Mammary epithelial cell (primary cell): ENCODE results near the gene GINS3.

Experiments used
- EZH2 ChIP-seq: IDR thresholded peaks from 2 replicates; pipeline ENCODE4 v1.6.1; 2012; ENCODE audit warnings: low read length, inconsistent platforms, borderline replicate concordance
- TF ChIP-seq, protein P1 (sequence below), 2 donors: IDR thresholded peaks in 1 of 2; conservative IDR thresholded peaks in 1 of 2; 2 replicates each; pipeline ENCODE4 v1.5.1; 2011 to 2012; ENCODE audit warnings: inconsistent platforms in 2 of 2, low read length in 2 of 2, mild to moderate bottlenecking in 2 of 2, control low read depth in 1 of 2, low read depth in 1 of 2; ENCODE audit not compliant: insufficient read depth in 1 of 2; ENCODE audit errors: extremely low read depth in 1 of 2

DNA sequence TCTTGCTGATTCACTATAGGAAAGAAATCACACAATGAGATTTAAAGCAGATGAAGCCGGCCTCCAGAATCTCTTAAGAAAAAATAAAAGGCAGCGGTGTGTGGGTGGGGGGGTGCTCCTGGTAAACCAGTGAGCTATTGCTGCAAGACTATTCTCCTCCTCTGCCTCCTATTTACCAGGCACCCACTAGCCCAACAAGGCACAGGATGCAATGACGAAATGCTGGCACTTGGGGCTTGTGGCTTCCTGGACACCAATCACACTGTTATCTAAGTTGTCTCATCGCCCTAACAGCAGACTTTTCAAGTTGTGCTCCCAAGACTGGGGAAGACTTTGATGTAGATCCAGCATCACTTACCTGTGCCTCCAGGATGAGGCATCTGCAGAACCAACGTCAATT, 57.5 kb downstream of the GINS3 start:
- TF ChIP-seq, protein P1, sequence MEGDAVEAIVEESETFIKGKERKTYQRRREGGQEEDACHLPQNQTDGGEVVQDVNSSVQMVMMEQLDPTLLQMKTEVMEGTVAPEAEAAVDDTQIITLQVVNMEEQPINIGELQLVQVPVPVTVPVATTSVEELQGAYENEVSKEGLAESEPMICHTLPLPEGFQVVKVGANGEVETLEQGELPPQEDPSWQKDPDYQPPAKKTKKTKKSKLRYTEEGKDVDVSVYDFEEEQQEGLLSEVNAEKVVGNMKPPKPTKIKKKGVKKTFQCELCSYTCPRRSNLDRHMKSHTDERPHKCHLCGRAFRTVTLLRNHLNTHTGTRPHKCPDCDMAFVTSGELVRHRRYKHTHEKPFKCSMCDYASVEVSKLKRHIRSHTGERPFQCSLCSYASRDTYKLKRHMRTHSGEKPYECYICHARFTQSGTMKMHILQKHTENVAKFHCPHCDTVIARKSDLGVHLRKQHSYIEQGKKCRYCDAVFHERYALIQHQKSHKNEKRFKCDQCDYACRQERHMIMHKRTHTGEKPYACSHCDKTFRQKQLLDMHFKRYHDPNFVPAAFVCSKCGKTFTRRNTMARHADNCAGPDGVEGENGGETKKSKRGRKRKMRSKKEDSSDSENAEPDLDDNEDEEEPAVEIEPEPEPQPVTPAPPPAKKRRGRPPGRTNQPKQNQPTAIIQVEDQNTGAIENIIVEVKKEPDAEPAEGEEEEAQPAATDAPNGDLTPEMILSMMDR (conservative IDR thresholded peaks at IDR 0.05 in 1 of 2, IDR thresholded peaks at IDR 0.05 in 1 of 2; ENCODE audit: extremely low read depth in 1 of 2, insufficient read depth in 1 of 2, low read depth in 1 of 2, low read length in 2 of 2): no peak
- no peak for TF ChIP-seq EZH2
